ENCODE results near the gene CDC20. TPM values are rescaled to one million over a fixed set of nuclear protein-coding genes. Genes with fewer than 3 reads are reported as not detected.

CDC20 gene
- total RNA-seq, 1 experiment from 2014 or later, result 123 TPM

GRCh38 chr1:43344267-43344850, 14.4 kb upstream of the CDC20 start:
- ChIA-PET POLR2A (no interaction called here), CTCF (no interaction called here)
- Mint-ChIP-seq H3K9me3 (ENCODE audit: unreplicated experiment) (no peaks in the 10 kb centered on the region), H3K4me1 (ENCODE audit: low read depth, unreplicated experiment) (peaks cover 23% of the 10 kb centered on the region), H3K27ac (ENCODE audit: unreplicated experiment) (no peak overlapping the region), H3K27me3 (ENCODE audit: insufficient read depth, unreplicated experiment) (no peaks in the 10 kb centered on the region), H3K36me3 (ENCODE audit: insufficient read depth, unreplicated experiment) (peaks cover 11% of the 10 kb centered on the region), H3K4me3 (ENCODE audit: unreplicated experiment) (no peak overlapping the region)
- BruUV-seq (replicated peaks), result no TSS peak
- no peak for DNase-seq
- H3K36me3 ChIP-seq (ENCODE audit: control insufficient read depth, insufficient read depth, low read length), result no peaks in the 10 kb centered on the region
- no peaks in the 10 kb centered on the region for H3K9me3 ChIP-seq
- H3K4me1 ChIP-seq, result no peaks in the 10 kb centered on the region; the same call in 1 of the 2 replicates
- TF ChIP-seq, protein P1, sequence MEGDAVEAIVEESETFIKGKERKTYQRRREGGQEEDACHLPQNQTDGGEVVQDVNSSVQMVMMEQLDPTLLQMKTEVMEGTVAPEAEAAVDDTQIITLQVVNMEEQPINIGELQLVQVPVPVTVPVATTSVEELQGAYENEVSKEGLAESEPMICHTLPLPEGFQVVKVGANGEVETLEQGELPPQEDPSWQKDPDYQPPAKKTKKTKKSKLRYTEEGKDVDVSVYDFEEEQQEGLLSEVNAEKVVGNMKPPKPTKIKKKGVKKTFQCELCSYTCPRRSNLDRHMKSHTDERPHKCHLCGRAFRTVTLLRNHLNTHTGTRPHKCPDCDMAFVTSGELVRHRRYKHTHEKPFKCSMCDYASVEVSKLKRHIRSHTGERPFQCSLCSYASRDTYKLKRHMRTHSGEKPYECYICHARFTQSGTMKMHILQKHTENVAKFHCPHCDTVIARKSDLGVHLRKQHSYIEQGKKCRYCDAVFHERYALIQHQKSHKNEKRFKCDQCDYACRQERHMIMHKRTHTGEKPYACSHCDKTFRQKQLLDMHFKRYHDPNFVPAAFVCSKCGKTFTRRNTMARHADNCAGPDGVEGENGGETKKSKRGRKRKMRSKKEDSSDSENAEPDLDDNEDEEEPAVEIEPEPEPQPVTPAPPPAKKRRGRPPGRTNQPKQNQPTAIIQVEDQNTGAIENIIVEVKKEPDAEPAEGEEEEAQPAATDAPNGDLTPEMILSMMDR (IDR thresholded peaks at IDR 0.05; ENCODE audit: insufficient read depth in 1 of 2, low read depth in 1 of 2, low read length in 1 of 2, severe bottlenecking in 1 of 2, unreplicated experiment in 1 of 2), result no peak
- H3K27me3 ChIP-seq (replicated peaks; ENCODE audit: control insufficient read depth, insufficient read depth, low read length), result no peaks in the 10 kb centered on the region
- H3K4me3 ChIP-seq (ENCODE audit: low read depth, low read length), result no peak overlapping the region
- intact Hi-C loops (cut with micrococcal nuclease; ENCODE audit: unreplicated experiment), result no loop called here

DNA sequence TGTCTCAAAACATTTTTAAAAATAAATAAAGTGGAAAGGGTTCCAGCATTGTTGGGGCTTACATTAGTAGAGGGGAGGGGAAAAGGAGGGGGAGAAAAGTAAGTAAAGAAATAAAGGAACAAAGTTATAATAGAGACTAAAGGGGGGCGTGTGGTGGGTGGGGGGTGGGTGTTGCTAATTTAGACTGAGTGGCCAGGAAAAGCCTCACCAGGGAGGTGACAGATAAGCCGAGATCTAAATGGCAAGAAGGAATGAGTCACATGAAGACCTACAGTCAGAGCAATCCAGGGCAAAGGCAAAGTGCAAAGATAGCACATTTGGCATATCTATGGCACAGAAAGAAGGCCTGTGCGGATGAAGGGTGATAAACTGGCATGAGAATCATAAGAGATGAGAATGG, 13.7 kb upstream of the CDC20 start:
- Mint-ChIP-seq H3K27ac (ENCODE audit: unreplicated experiment) (no peak overlapping the region), H3K9me3 (ENCODE audit: unreplicated experiment) (no peaks in the 10 kb centered on the region), H3K27me3 (ENCODE audit: insufficient read depth, unreplicated experiment) (no peaks in the 10 kb centered on the region), H3K4me3 (ENCODE audit: unreplicated experiment) (no peak overlapping the region), H3K4me1 (ENCODE audit: low read depth, unreplicated experiment) (peaks cover 30% of the 10 kb centered on the region), H3K36me3 (ENCODE audit: insufficient read depth, unreplicated experiment) (peaks cover 14% of the 10 kb centered on the region)
- intact Hi-C loops (cut with micrococcal nuclease; ENCODE audit: unreplicated experiment), result no loop called here
- POLR2A ChIA-PET, result no interaction called here
- TF ChIP-seq, protein P1 (IDR thresholded peaks at IDR 0.05; ENCODE audit: insufficient read depth in 1 of 2, low read depth in 1 of 2, low read length in 1 of 2, severe bottlenecking in 1 of 2, unreplicated experiment in 1 of 2), result no peak
- H3K36me3 ChIP-seq (ENCODE audit: control insufficient read depth, insufficient read depth, low read length), result no peaks in the 10 kb centered on the region
- CTCF ChIA-PET, result no interaction called here
- H3K4me1 ChIP-seq, result no peaks in the 10 kb centered on the region; the same call in 1 of the 2 replicates
- no TSS peak for BruUV-seq (replicated peaks)
- no peak for DNase-seq
- no peaks in the 10 kb centered on the region for H3K27me3 ChIP-seq (replicated peaks; ENCODE audit: control insufficient read depth, insufficient read depth, low read length)
- H3K4me3 ChIP-seq (ENCODE audit: low read depth, low read length), result no peak overlapping the region
- H3K9me3 ChIP-seq, result no peaks in the 10 kb centered on the region

GRCh38 chr1:43346636-43347035, 12.1 kb upstream of the CDC20 start:
- Mint-ChIP-seq H3K9me3 (ENCODE audit: unreplicated experiment) (no peaks in the 10 kb centered on the region), H3K27ac (ENCODE audit: unreplicated experiment) (no peak overlapping the region), H3K4me1 (ENCODE audit: low read depth, unreplicated experiment) (peaks cover 23% of the 10 kb centered on the region), H3K27me3 (ENCODE audit: insufficient read depth, unreplicated experiment) (no peaks in the 10 kb centered on the region), H3K4me3 (ENCODE audit: unreplicated experiment) (no peak overlapping the region), H3K36me3 (ENCODE audit: insufficient read depth, unreplicated experiment) (peaks cover 14% of the 10 kb centered on the region)
- Histone ChIP-seq H3K27me3 (replicated peaks; ENCODE audit: control insufficient read depth, insufficient read depth, low read length) (no peaks in the 10 kb centered on the region), H3K4me1 (no peaks in the 10 kb centered on the region; the same call in 1 of the 2 replicates), H3K36me3 (ENCODE audit: control insufficient read depth, insufficient read depth, low read length) (no peaks in the 10 kb centered on the region), H3K9me3 (no peaks in the 10 kb centered on the region), H3K4me3 (ENCODE audit: low read depth, low read length) (no peak overlapping the region)
- TF ChIP-seq, protein P1 (IDR thresholded peaks at IDR 0.05; ENCODE audit: insufficient read depth in 1 of 2, low read depth in 1 of 2, low read length in 1 of 2, severe bottlenecking in 1 of 2, unreplicated experiment in 1 of 2), result no peak
- POLR2A ChIA-PET, result no interaction called here
- intact Hi-C loops (cut with micrococcal nuclease; ENCODE audit: unreplicated experiment), result no loop called here
- no TSS peak for BruUV-seq (replicated peaks)
- no peak for DNase-seq
- CTCF ChIA-PET, result no interaction called here

All from Caco-2 (cell line).